Measurements from ENCODE around the gene PCDHB3.
"Not testable (repeated sequence)": the region's sequence is repeated elsewhere in the genome, so short reads cannot be mapped to it uniquely, and the experiment has no call there.

Gene PCDHB3

DNA sequence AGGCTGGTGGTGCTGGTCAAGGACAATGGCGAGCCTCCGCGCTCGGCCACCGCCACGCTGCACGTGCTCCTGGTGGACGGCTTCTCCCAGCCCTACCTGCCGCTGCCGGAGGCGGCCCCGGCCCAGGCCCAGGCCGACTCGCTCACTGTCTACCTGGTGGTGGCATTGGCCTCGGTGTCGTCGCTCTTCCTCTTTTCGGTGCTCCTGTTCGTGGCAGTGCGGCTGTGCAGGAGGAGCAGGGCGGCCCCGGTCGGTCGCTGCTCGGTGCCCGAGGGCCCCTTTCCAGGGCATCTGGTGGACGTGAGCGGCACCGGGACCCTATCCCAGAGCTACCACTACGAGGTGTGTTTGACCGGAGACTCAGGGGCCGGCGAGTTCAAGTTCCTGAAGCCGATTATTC, 37.1 kb downstream of the PCDHB3 start:
- DNase-seq, result not testable (repeated sequence)

DNA sequence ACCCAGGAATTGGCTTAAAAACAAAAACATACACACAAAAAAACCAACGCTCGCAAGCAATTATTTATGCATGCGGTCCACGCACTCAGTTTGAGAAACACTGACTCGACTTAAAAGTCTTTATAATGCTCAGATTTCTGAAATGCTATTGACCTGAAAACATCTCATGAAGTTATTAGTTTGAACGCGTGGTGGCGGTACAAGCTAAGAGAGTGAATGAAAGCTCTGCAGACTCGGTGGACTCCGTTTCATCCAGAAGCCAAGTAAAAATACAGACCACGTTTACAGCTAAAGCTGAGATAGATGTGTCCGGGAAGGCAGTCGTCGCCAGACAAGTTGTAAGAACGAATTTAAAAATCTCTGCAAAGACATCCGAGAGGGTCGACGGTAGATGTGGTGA, 49.5 kb downstream of the PCDHB3 start, which contains the start of gene PCDHB6:
Gene PCDHB6, plus strand, starts transcription at position 246 of the 400 bp plus-strand sequence. CDS start 201 bp downstream, outside the sequence.
- no peak for DNase-seq

DNA sequence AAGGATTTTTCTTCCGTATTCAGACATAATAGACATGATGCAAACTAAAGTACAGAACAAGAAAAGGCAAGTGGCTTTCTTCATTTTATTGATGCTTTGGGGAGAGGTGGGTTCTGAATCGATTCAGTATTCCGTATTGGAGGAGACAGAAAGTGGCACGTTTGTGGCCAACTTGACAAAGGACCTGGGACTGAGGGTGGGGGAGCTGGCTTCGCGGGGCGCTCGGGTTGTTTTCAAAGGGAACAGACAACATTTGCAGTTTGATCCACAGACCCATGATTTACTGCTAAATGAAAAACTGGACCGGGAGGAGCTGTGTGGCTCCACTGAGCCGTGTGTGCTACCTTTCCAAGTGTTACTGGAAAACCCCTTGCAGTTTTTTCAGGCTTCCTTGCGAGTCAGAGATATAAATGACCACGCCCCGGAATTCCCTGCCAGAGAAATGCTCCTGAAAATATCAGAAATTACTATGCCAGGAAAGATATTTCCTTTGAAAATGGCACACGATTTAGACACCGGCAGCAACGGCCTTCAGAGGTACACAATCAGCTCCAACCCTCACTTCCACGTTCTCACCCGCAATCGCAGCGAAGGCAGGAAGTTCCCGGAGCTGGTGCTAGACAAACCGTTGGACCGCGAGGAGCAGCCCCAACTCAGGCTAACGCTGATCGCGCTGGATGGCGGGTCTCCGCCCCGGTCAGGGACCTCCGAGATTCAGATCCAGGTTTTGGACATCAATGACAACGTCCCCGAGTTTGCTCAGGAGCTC, 50.1 kb downstream of the PCDHB3 start:
- DNase-seq, result no peak

DNA sequence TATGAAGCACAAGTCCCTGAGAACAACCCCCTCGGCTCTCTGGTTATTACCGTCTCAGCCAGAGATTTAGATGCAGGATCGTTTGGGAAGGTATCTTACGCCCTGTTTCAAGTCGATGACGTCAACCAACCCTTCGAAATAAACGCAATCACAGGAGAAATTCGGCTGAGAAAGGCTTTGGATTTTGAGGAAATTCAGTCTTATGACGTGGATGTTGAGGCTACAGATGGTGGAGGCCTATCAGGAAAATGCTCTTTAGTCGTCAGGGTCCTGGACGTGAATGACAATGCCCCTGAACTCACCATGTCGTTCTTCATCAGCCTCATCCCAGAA, 50.7 kb downstream of the PCDHB3 start:
- DNase-seq, result no peak

DNA sequence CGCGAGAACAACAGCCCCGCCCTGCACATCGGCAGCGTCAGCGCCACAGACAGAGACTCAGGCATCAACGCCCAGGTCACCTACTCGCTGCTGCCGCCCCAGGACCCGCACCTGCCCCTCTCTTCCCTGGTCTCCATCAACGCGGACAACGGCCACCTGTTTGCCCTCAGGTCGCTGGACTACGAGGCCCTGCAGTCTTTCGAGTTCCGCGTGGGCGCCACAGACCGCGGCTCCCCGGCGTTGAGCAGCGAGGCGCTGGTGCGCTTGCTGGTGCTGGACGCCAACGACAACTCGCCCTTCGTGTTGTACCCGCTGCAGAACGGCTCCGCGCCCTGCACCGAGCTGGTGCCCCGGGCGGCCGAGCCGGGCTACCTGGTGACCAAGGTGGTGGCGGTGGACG, 51.4 kb downstream of the PCDHB3 start:
- not testable (repeated sequence) for DNase-seq

DNA sequence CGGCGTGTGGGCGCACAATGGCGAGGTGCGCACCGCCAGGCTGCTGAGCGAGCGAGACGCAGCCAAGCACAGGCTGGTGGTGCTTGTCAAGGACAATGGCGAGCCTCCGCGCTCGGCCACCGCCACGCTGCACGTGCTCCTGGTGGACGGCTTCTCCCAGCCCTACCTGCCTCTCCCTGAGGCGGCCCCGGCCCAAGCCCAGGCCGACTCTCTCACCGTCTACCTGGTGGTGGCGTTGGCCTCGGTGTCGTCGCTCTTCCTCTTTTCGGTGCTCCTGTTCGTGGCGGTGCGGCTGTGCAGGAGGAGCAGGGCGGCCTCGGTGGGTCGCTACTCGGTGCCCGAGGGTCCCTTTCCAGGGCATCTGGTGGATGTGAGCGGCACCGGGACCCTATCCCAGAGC, 51.8 kb downstream of the PCDHB3 start:
- not testable (repeated sequence) for DNase-seq

All from NCI-H187 (cell line).